T-helper 9 cell (primary cell): ENCODE measurements around the gene PRSS22.

Source experiments
- DNase-seq: peaks from one replicate; pipeline ENCODE4 v3.0.0-alpha.2; 2020

The PRSS22 gene

GRCh38 chr16:2811703-2812471 lies 46.1 kb downstream of the PRSS22 start:
- no peak for DNase-seq

- no peak for DNase-seq
These were observed 47.3 kb downstream of the PRSS22 start for GRCh38 chr16:2810651-2811050.

- no peak for DNase-seq
These were observed 48.7 kb downstream of the PRSS22 start for GRCh38 chr16:2809149-2809760.

- DNase-seq, result no peak
These were observed 49.8 kb downstream of the PRSS22 start for GRCh38 chr16:2808181-2808580.

GRCh38 chr16:2806286-2806685 lies 51.7 kb downstream of the PRSS22 start:
- DNase-seq, result no peak

GRCh38 chr16:2804728-2805127 lies 53.2 kb downstream of the PRSS22 start:
- DNase-seq, result no peak

- DNase-seq, result no peak
These were observed 54.3 kb downstream of the PRSS22 start for GRCh38 chr16:2803545-2804195.
